Measurements from ENCODE around the gene ZNF442. TPM values are rescaled to one million over a fixed set of nuclear protein-coding genes. Genes with fewer than 3 reads are reported as not detected.
"Not testable (repeated sequence)": the region's sequence is repeated elsewhere in the genome, so short reads cannot be mapped to it uniquely, and the experiment has no call there.

ZNF442 gene
- total RNA-seq, result 0.39 and 0.47 TPM in 2 replicates

GRCh38 chr19:12365236-12366162 lies at the start of gene ZNF442:
Gene ZNF442, minus strand, starts transcription at chr19:12365683. Its CDS starts 2,052 bp downstream, at chr19:12363631.
- Mint-ChIP-seq H3K36me3 (ENCODE audit: low read depth) (peaks cover 3% of the 10 kb centered on the region), H3K4me1 (ENCODE audit: low read depth) (peaks cover 10% of the 10 kb centered on the region), H3K27ac (peak within 1 kb of the TSS; percentile 67), H3K27me3 (ENCODE audit: insufficient read depth) (peaks cover 2% of the 10 kb centered on the region), H3K4me3 (peak within 1 kb of the TSS; percentile 91), H3K9me3 (peaks cover 17% of the 10 kb centered on the region)
- intact Hi-C loops (cut with micrococcal nuclease), result loop anchor here (1.0 kb wide), 5 partner anchors 32 to 119 kb away; partner anchors contain the start of genes ZNF44, ZNF443, ZNF563 and ZNF709
- DNase-seq (ENCODE audit: low spot score), result peak; percentile 58

- H3K27me3 Mint-ChIP-seq (ENCODE audit: insufficient read depth), result no peaks in the 10 kb centered on the region
- no peak overlapping the region for H3K4me3 Mint-ChIP-seq
- H3K27ac Mint-ChIP-seq, result no peak overlapping the region
- H3K36me3 Mint-ChIP-seq (ENCODE audit: low read depth), result no peaks in the 10 kb centered on the region
- DNase-seq (ENCODE audit: low spot score), result no peak
- intact Hi-C loops (cut with micrococcal nuclease), result no loop called here
- H3K4me1 Mint-ChIP-seq (ENCODE audit: low read depth), result no peaks in the 10 kb centered on the region
- H3K9me3 Mint-ChIP-seq, result peaks cover 58% of the 10 kb centered on the region
Observed at GRCh38 chr19:12411893-12412292, 46.4 kb upstream of the ZNF442 start.

GRCh38 chr19:12400633-12401502 lies 35.4 kb upstream of the ZNF442 start, which contains the start of gene ZNF799:
Gene ZNF799, minus strand, starts transcription at chr19:12401271. Its CDS starts 201 bp downstream, at chr19:12401070.
- Mint-ChIP-seq H3K27me3 (ENCODE audit: insufficient read depth) (no peaks in the 10 kb centered on the region), H3K9me3 (peaks cover 45% of the 10 kb centered on the region), H3K36me3 (ENCODE audit: low read depth) (peaks cover 7% of the 10 kb centered on the region), H3K4me3 (peak within 1 kb of the TSS; percentile 93), H3K27ac (peak within 1 kb of the TSS; percentile 68), H3K4me1 (ENCODE audit: low read depth) (peaks cover 24% of the 10 kb centered on the region)
- intact Hi-C loops (cut with micrococcal nuclease), result loop anchor here (1.0 to 2.0 kb wide), 6 partner anchors 36 to 238 kb away; partner anchors contain the start of genes ZNF136, ZNF44, ZNF442 and ZNF443
- peak; percentile 81 for DNase-seq (ENCODE audit: low spot score)

GRCh38 chr19:12399901-12400632 lies 34.6 kb upstream of the ZNF442 start:
- peak overlapping the region; percentile 65 for H3K27ac Mint-ChIP-seq
- DNase-seq (ENCODE audit: low spot score); H3K36me3 Mint-ChIP-seq (ENCODE audit: low read depth); H3K27me3 Mint-ChIP-seq (ENCODE audit: insufficient read depth): not testable (repeated sequence)
- peaks cover 45% of the 10 kb centered on the region for H3K9me3 Mint-ChIP-seq
- peak overlapping the region; percentile 84 for H3K4me3 Mint-ChIP-seq
- intact Hi-C loops (cut with micrococcal nuclease), result loop anchor here (2.0 kb wide), 2 partner anchors 151 to 237 kb away; partner anchors contain the start of genes ZNF136 and ZNF564
- peaks cover 24% of the 10 kb centered on the region for H3K4me1 Mint-ChIP-seq (ENCODE audit: low read depth)

GRCh38 chr19:12391148-12391547 lies 25.7 kb upstream of the ZNF442 start:
- DNase-seq (ENCODE audit: low spot score); intact Hi-C loops (cut with micrococcal nuclease); H3K27me3 Mint-ChIP-seq (ENCODE audit: insufficient read depth); H3K27ac Mint-ChIP-seq; H3K4me1 Mint-ChIP-seq (ENCODE audit: low read depth); H3K4me3 Mint-ChIP-seq: not testable (repeated sequence)
- H3K9me3 Mint-ChIP-seq, result peaks cover 68% of the 10 kb centered on the region
- peaks cover 43% of the 10 kb centered on the region for H3K36me3 Mint-ChIP-seq (ENCODE audit: low read depth)

GRCh38 chr19:12386365-12386764 lies 20.9 kb upstream of the ZNF442 start:
- H3K27ac Mint-ChIP-seq; DNase-seq (ENCODE audit: low spot score); H3K27me3 Mint-ChIP-seq (ENCODE audit: insufficient read depth); H3K4me3 Mint-ChIP-seq; intact Hi-C loops (cut with micrococcal nuclease); H3K4me1 Mint-ChIP-seq (ENCODE audit: low read depth): not testable (repeated sequence)
- H3K9me3 Mint-ChIP-seq, result peaks cover 51% of the 10 kb centered on the region
- peaks cover 21% of the 10 kb centered on the region for H3K36me3 Mint-ChIP-seq (ENCODE audit: low read depth)

GRCh38 chr19:12380444-12380737 lies 14.9 kb upstream of the ZNF442 start:
- DNase-seq (ENCODE audit: low spot score), result no peak
- Mint-ChIP-seq H3K27me3 (ENCODE audit: insufficient read depth) (no peaks in the 10 kb centered on the region), H3K27ac (no peak overlapping the region), H3K4me3 (no peak overlapping the region), H3K4me1 (ENCODE audit: low read depth) (no peaks in the 10 kb centered on the region), H3K9me3 (peaks cover 64% of the 10 kb centered on the region), H3K36me3 (ENCODE audit: low read depth) (peaks cover 5% of the 10 kb centered on the region)
- intact Hi-C loops (cut with micrococcal nuclease), result no loop called here

GRCh38 chr19:12379732-12380443 lies 14.4 kb upstream of the ZNF442 start:
- H3K4me1 Mint-ChIP-seq (ENCODE audit: low read depth), result no peaks in the 10 kb centered on the region
- intact Hi-C loops (cut with micrococcal nuclease), result no loop called here
- no peaks in the 10 kb centered on the region for H3K27me3 Mint-ChIP-seq (ENCODE audit: insufficient read depth)
- peaks cover 63% of the 10 kb centered on the region for H3K9me3 Mint-ChIP-seq
- no peak overlapping the region for H3K27ac Mint-ChIP-seq
- no peak overlapping the region for H3K4me3 Mint-ChIP-seq
- DNase-seq (ENCODE audit: low spot score), result no peak
- H3K36me3 Mint-ChIP-seq (ENCODE audit: low read depth), result peaks cover 5% of the 10 kb centered on the region

- Mint-ChIP-seq H3K4me1 (ENCODE audit: low read depth) (no peaks in the 10 kb centered on the region), H3K36me3 (ENCODE audit: low read depth) (no peaks in the 10 kb centered on the region), H3K9me3 (peaks cover 48% of the 10 kb centered on the region), H3K27ac (no peak overlapping the region), H3K4me3 (no peak overlapping the region), H3K27me3 (ENCODE audit: insufficient read depth) (no peaks in the 10 kb centered on the region)
- no peak for DNase-seq (ENCODE audit: low spot score)
- intact Hi-C loops (cut with micrococcal nuclease), result no loop called here
Observed at GRCh38 chr19:12374026-12374425, 8.5 kb upstream of the ZNF442 start.

- Mint-ChIP-seq H3K27me3 (ENCODE audit: insufficient read depth) (peaks cover 2% of the 10 kb centered on the region), H3K9me3 (peaks cover 23% of the 10 kb centered on the region), H3K27ac (no peak overlapping the region), H3K4me1 (ENCODE audit: low read depth) (peaks cover 10% of the 10 kb centered on the region), H3K36me3 (ENCODE audit: low read depth) (peaks cover 3% of the 10 kb centered on the region), H3K4me3 (peak overlapping the region; percentile 91)
- intact Hi-C loops (cut with micrococcal nuclease), result loop anchor here (1.0 kb wide), 5 partner anchors 31 to 120 kb away; partner anchors contain the start of genes ZNF44, ZNF443, ZNF563 and ZNF709
- DNase-seq (ENCODE audit: low spot score), result no peak
Observed at GRCh38 chr19:12364391-12365235, 870 bp downstream of the ZNF442 start.

- H3K36me3 Mint-ChIP-seq (ENCODE audit: low read depth); H3K4me3 Mint-ChIP-seq; H3K27me3 Mint-ChIP-seq (ENCODE audit: insufficient read depth); H3K27ac Mint-ChIP-seq; DNase-seq (ENCODE audit: low spot score); intact Hi-C loops (cut with micrococcal nuclease); H3K4me1 Mint-ChIP-seq (ENCODE audit: low read depth): not testable (repeated sequence)
- peaks cover 25% of the 10 kb centered on the region for H3K9me3 Mint-ChIP-seq
Observed at GRCh38 chr19:12362236-12362635, 3.2 kb downstream of the ZNF442 start.
